Common myeloid progenitor, CD34-positive (primary cell): ENCODE results near the gene MED12L.

Source experiments
- CTCF ChIA-PET: fragments of 350-600 bp; sonication (Branson Sonifier 250); formaldehyde crosslinking; loops from one replicate; lab custom pipeline; 2021; ENCODE audit warnings: antibody characterized with exemption; lab: Charles Lee
- POLR2A ChIA-PET: fragments of 350-600 bp; sonication (Branson Sonifier 250); formaldehyde crosslinking; loops from one replicate; lab custom pipeline; 2021; ENCODE audit warnings: antibody characterized with exemption; lab: Charles Lee
- DNase-seq, 3 donors: peaks; one replicate each; pipeline versions ENCODE4 v3.0.0 to v3.0.0-alpha.2; 2013
- H3K27ac ChIP-seq, 2 experiments: 1 replicate in 1 of 2; 2 replicates in 1 of 2; pipeline ENCODE4 v1.7.0; 2013; ENCODE audit warnings: inconsistent platforms in 2 of 2, low read length in 2 of 2, mild to moderate bottlenecking in 2 of 2, low read depth in 1 of 2, moderate library complexity in 1 of 2; ENCODE audit not compliant: severe bottlenecking in 2 of 2, insufficient read depth in 1 of 2, poor library complexity in 1 of 2
- H3K27me3 ChIP-seq, 5 experiments: replicated peaks in 2 of 5; 1 replicate in 3 of 5; 2 replicates in 2 of 5; pipeline versions ENCODE4 v1.6.1 to v1.7.0; 2013; ENCODE audit warnings: low read length in 4 of 5, mild to moderate bottlenecking in 2 of 5, moderate library complexity in 2 of 5, inconsistent platforms in 1 of 5; ENCODE audit not compliant: insufficient read depth in 5 of 5, control insufficient read depth in 4 of 5
- H3K36me3 ChIP-seq, 4 experiments: 1 replicate in 2 of 4; 2 replicates in 2 of 4; pipeline versions ENCODE4 v1.6.1 to v1.7.0; 2013; ENCODE audit warnings: low read length in 3 of 4, control low read depth in 1 of 4, mild to moderate bottlenecking in 1 of 4; ENCODE audit not compliant: control insufficient read depth in 4 of 4, insufficient read depth in 4 of 4
- H3K4me1 ChIP-seq, 4 experiments: 1 replicate in 3 of 4; 2 replicates in 1 of 4; pipeline versions ENCODE4 v1.6.1 to v1.7.1; 2013; ENCODE audit warnings: low read length in 3 of 4, mild to moderate bottlenecking in 3 of 4, control low read depth in 1 of 4, inconsistent platforms in 1 of 4, moderate library complexity in 1 of 4; ENCODE audit not compliant: control insufficient read depth in 4 of 4, insufficient read depth in 4 of 4; ENCODE audit errors: control extremely low read depth in 1 of 4
- H3K4me3 ChIP-seq, 7 experiments: 1 replicate in 4 of 7; 2 replicates in 3 of 7; pipeline versions ENCODE4 v1.5.1 to v1.7.0; 2013; ENCODE audit warnings: mild to moderate bottlenecking in 7 of 7, low read length in 6 of 7, moderate library complexity in 6 of 7, inconsistent platforms in 2 of 7, low read depth in 2 of 7, control low read depth in 1 of 7; ENCODE audit not compliant: insufficient read depth in 4 of 7, control insufficient read depth in 1 of 7; ENCODE audit errors: extremely low read depth in 1 of 7
- H3K9me3 ChIP-seq, 5 experiments: 1 replicate in 4 of 5; 2 replicates in 1 of 5; pipeline versions ENCODE4 v1.6.1 to v1.7.1; 2013; ENCODE audit warnings: low read length in 4 of 5, mild to moderate bottlenecking in 2 of 5, inconsistent platforms in 1 of 5, low read depth in 1 of 5, moderate library complexity in 1 of 5; ENCODE audit not compliant: control insufficient read depth in 4 of 5, insufficient read depth in 2 of 5; ENCODE audit errors: control extremely low read depth in 1 of 5
- WGBS: methylation state at CpG from one replicate; pipeline ENCODE4 v1.1.5; 2013; ENCODE audit not compliant: insufficient coverage; 5-methylcytosine and 5-hydroxymethylcytosine counted together

Gene MED12L

DNA sequence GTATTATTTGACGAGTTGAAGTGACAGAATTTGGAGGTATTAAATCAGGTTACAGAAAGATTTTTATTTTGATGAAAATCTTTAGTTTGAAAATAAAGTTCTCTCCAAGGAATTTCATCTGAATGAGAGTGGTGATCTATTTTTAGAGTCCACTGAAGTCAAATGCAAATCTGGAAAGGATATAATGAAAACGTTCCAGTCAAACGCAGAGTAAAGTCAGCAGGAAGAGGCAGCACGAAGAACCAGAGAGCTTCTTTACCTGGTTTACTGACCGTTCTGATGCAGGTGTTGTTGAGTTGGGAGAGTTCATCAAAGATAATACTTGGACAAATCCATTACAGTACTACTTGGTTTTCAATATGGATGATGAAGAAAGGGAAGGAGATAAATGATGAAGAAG, 184.2 kb downstream of the MED12L start:
- peaks cover 16 to 42% (median 37%) of the 10 kb centered on the region in 4 experiments for H3K4me1 ChIP-seq
- POLR2A ChIA-PET = no interaction called here
- no peak for DNase-seq
- peaks cover 0 to 8% (median 0%) of the 10 kb centered on the region in 4 experiments for H3K36me3 ChIP-seq
- H3K27ac ChIP-seq = no peak overlapping the region
- no peaks in the 10 kb centered on the region for H3K9me3 ChIP-seq
- 100% methylated on average over 1 of the region's 5 CpGs for WGBS
- CTCF ChIA-PET = interaction anchor here (0.9 to 1.1 kb wide), 2 partner anchors 10 to 98 kb away, joined by 3 to 5 read pairs; no protein-coding TSS in a partner anchor
- H3K27me3 ChIP-seq = no peaks in the 10 kb centered on the region
- H3K4me3 ChIP-seq = no peak overlapping the region

DNA sequence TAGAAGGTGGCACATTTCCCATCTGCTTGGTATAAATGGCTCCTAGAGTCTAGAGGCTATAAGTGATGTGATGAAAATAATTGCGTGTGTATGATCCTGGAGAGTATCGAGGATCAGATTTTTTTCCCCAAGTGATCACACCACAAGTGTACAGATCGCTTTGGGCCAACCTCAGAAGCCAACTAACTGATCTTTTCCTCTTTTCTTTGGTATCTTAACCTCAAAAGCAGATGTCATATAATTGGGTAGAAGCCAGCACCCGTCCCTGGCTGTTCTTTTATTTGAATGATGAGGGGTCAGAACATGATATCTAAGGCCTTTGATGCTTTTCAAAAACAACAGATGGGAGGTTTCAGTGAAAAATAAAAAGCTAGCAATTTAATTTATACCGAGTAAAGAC, 189.6 kb downstream of the MED12L start:
- Histone ChIP-seq H3K27me3 (no peaks in the 10 kb centered on the region), H3K4me1 (peaks cover 34 to 61% (median 49%) of the 10 kb centered on the region in 4 experiments), H3K27ac (no peak overlapping the region), H3K4me3 (no peak overlapping the region), H3K36me3 (peaks cover 0 to 4% (median 0%) of the 10 kb centered on the region in 4 experiments), H3K9me3 (no peaks in the 10 kb centered on the region)
- ChIA-PET CTCF (interaction anchor here (0.9 to 1.6 kb wide), 7 partner anchors 8 to 107 kb away, joined by 3 to 7 read pairs (median 5); no protein-coding TSS in a partner anchor), POLR2A (no interaction called here)
- WGBS = 50% methylated on average over 2 of the region's 5 CpGs
- DNase-seq = peak in 2 of 3 donors; percentile 56 to 59

DNA sequence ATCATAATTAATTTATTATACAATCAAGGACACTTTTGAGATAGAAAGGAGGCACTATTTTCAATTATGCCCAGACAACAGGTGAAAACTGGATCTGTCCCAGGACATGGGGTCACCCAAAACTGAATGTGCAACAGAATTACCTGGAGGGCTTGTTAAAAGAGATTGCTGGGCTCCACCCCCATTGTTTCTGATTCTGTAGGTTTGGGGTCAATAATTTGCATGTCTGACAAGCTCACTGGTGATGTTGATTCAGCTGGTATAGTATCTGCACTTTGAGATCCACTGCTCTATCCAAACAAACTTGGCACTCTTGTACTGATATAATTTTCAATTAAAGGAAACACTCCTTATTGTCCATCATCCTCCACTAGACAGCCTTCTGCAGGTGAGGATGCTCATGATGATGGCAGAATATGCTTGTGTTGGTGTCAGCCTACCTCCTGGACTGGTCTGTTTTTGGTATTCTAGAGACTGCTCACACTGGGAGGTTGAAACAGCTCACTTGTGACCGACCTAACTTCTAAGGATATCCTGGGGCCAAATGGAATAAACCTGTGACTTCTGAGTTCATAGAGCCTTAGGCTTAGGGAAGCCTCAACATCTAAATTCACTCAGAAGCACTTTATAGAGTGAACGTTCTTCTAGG, 190.7 kb downstream of the MED12L start:
- Histone ChIP-seq H3K36me3 (peaks cover 0 to 5% (median 1%) of the 10 kb centered on the region in 4 experiments), H3K9me3 (no peaks in the 10 kb centered on the region), H3K4me1 (peaks cover 36 to 68% (median 53%) of the 10 kb centered on the region in 4 experiments), H3K27me3 (no peaks in the 10 kb centered on the region), H3K4me3 (peak overlapping the region in 2 of 7 experiments; percentile 31 to 35), H3K27ac (peak overlapping the region in 1 of 2 experiments; percentile 59)
- DNase-seq = no peak
- WGBS = 47% methylated on average over 2 of the region's 2 CpGs
- ChIA-PET CTCF (interaction anchor here (0.6 to 1.6 kb wide), 7 partner anchors 9 to 109 kb away, joined by 3 to 7 read pairs (median 3); no protein-coding TSS in a partner anchor), POLR2A (interaction anchor here (0.7 to 1.2 kb wide), 2 partner anchors 18 to 48 kb away, joined by 3 read pairs; no protein-coding TSS in a partner anchor)

DNA sequence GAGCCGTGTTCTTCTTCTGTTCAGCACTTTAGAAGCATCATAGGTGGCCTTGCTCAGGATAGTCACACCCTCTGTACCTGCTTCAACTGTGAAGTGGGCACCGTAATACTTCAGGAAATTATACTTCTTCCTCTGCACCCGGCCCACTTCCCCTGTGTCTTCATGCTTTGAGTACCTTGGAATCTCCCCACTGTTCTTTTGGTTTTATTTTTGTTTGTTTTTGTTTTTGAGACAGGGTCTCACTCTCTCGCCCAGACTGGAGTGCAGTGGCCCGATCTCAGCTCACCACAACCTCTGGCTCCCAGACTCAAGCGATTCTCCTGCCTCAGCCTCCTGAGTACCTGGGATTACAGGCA, 191.2 kb downstream of the MED12L start:
- POLR2A ChIA-PET = interaction anchor here (1.2 kb wide), 1 partner anchor 19 kb away, joined by 3 read pairs; no protein-coding TSS in a partner anchor

DNA sequence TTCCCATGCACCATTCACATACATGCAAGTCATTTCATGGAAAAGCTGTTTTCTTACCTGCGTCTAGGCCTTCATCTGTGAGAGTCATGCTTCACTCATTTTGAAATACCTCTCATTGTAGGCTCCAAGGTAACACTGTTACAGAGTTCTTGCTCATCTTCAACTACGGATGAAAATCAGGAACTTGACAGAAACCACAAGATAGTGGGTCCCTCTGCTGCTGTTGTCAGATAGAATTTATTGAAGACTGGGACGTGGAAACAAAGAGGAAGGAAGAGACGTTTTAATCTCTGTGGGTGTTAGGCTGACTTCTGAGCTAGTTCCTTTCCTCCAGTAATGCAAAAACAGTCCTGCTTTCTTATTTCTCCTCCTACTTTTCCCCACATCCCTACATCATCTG, 192.8 kb downstream of the MED12L start, which contains the start of gene P2RY14:
Gene P2RY14 (minus strand): TSS at position 313 of the 400 bp plus-strand sequence. CDS start 64,226 bp downstream, outside the sequence.
- POLR2A ChIA-PET = interaction anchor here (0.6 to 0.8 kb wide), 2 partner anchors 12 to 51 kb away, joined by 3 to 4 read pairs; no protein-coding TSS in a partner anchor
- peaks cover 0 to 3% (median under 1%) of the 10 kb centered on the region in 4 experiments for H3K36me3 ChIP-seq
- H3K4me1 ChIP-seq = peaks cover 37 to 72% (median 56%) of the 10 kb centered on the region in 4 experiments
- H3K4me3 ChIP-seq = peak within 1 kb of the TSS in 5 of 7 experiments; percentile 4 to 48 (median 35)
- DNase-seq = peak; percentile 65 to 89 (median 83)
- CTCF ChIA-PET = interaction anchor here (1.1 to 6.3 kb wide), 10 partner anchors 10 to 585 kb away, joined by 3 to 227 read pairs (median 5); no protein-coding TSS in a partner anchor
- H3K27me3 ChIP-seq = no peaks in the 10 kb centered on the region
- H3K27ac ChIP-seq = peak within 1 kb of the TSS; percentile 20 to 67
- no peaks in the 10 kb centered on the region for H3K9me3 ChIP-seq
- 22% methylated on average over 1 of the region's 4 CpGs for WGBS

More for the DNA sequence above, 191.2 kb downstream of the MED12L start:
- peaks cover 0 to 5% (median 1%) of the 10 kb centered on the region in 4 experiments for H3K36me3 ChIP-seq
- H3K4me3 ChIP-seq = peak overlapping the region in 2 of 7 experiments; percentile 31 to 35
- H3K9me3 ChIP-seq = no peaks in the 10 kb centered on the region
- H3K27ac ChIP-seq = peak overlapping the region in 1 of 2 experiments; percentile 59
- H3K4me1 ChIP-seq = peaks cover 36 to 68% (median 53%) of the 10 kb centered on the region in 4 experiments
- DNase-seq = peak in 2 of 3 donors; percentile 69 to 73
- CTCF ChIA-PET = interaction anchor here (0.6 to 1.1 kb wide), 2 partner anchors 51 to 57 kb away, joined by 3 read pairs; no protein-coding TSS in a partner anchor
- 67% methylated on average over 4 of the region's 6 CpGs for WGBS
- no peaks in the 10 kb centered on the region for H3K27me3 ChIP-seq

DNA sequence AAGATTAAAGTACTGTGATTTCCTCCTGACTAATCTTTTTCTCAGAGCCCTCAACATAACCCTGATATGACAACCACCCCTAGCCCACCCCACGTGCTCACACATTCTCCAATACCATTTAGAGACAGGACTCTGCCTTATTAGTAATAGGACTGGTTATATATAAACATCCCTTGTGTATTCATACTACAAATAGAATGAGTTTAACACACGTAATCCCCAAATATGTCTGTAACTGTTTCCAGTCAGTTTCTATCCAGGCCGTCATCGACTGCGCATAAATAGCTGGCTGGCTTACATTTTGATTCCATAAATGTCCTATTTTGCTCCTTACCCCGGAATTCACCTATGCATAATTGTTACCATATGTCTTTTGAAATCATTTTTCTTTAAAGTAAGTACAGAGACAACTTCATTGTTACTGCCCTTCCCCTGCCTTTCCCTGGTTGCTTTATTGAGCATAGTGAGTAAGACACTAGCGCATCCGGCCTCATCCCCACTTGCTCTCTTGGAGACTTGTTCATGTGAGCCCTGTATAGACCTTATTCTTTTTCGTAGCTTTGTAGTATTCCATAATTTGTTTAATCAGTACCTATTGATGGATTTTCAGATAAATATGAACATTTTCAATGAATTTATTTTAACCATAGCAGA, 196.3 kb downstream of the MED12L start:
- Histone ChIP-seq H3K9me3 (no peaks in the 10 kb centered on the region), H3K27ac (no peak overlapping the region), H3K4me1 (peaks cover 34 to 62% (median 49%) of the 10 kb centered on the region in 4 experiments), H3K4me3 (no peak overlapping the region), H3K27me3 (no peaks in the 10 kb centered on the region), H3K36me3 (peaks cover 0 to 3% (median under 1%) of the 10 kb centered on the region in 4 experiments)
- WGBS = 98% methylated on average over 5 of the region's 9 CpGs
- DNase-seq = no peak
- POLR2A ChIA-PET = no interaction called here
- CTCF ChIA-PET = interaction anchor here (0.7 to 6.3 kb wide), 15 partner anchors 10 to 851 kb away, joined by 3 to 227 read pairs (median 5); no protein-coding TSS in a partner anchor
